Stomach (tissue), 4 donors: ENCODE results near the gene PWWP2B.
"Not testable (repeated sequence)": the region's sequence is repeated elsewhere in the genome, so short reads cannot be mapped to it uniquely, and the experiment has no call there.

Source experiments
- CTCF ChIP-seq, 7 experiments: fragments of 450-650 bp in 4 of 7; fragments of 200-600 bp in 3 of 7; sonication (generic) in 3 of 7; IDR thresholded peaks; one replicate each; pipeline ENCODE4 v1.5.1; 2016 to 2019; ENCODE audit warnings: antibody characterized with exemption in 7 of 7, control low read depth in 2 of 7, mild to moderate bottlenecking in 1 of 7
- POLR2A ChIP-seq, 4 donors: fragments of 450-650 bp; IDR thresholded peaks; one replicate each; pipeline ENCODE4 v1.6.1; 2016; ENCODE audit warnings: antibody characterized with exemption in 4 of 4, control low read depth in 2 of 4, mild to moderate bottlenecking in 1 of 4, moderate library complexity in 1 of 4
- POLR2AphosphoS5 ChIP-seq, 3 donors: sonication (generic); formaldehyde crosslinking; IDR thresholded peaks; one replicate each; pipeline ENCODE4 v1.6.1; 2016; ENCODE audit warnings: antibody characterized with exemption in 3 of 3

DNA sequence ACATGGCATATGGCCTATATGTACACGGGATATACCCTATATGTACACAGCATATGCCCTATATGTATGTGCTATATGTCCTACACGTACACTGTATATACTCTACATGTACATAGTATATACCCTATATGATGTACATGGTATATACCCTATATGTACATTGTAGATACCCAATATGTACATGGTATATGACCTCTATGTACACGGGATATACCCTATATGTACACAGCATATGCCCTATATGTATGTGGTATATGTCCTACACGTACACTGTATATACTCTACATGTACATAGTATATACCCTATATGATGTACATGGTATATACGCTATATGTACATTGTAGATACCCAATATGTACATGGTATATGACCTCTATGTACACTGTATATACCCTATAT is 38.3 kb downstream of the PWWP2B start:
- TF ChIP-seq CTCF, POLR2A, POLR2AphosphoS5 (IDR thresholded peaks at IDR 0.05): not testable (repeated sequence)
